ENCODE results near the gene SEMA3E. TPM values are rescaled to one million over a fixed set of nuclear protein-coding genes. Genes with fewer than 3 reads are reported as not detected.

SEMA3E gene
- total RNA-seq, 6 experiments from 2014 or later, result not detected

DNA sequence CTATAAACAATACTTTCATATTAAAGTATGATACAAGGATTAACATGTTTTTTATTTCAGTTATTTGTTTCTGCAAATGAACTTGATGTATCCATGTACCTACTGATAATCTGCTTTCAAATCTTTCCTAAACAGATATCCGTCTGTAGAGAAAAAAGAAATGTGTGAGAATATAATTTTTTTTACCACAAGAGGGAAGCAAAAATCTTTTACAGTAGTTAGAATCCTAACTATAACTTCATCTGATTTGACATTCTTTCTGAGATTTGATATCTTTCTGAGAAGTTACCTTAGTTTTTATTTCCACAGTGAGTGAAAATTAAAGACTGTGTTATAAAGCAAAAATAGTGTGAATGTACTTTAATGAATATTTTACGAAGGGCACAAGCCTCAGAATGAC is 282.3 kb downstream of the SEMA3E start:
- Mint-ChIP-seq H3K4me3 (no peak overlapping the region), H3K27ac (no peak overlapping the region), H3K9me3 (no peaks in the 10 kb centered on the region), H3K27me3 (ENCODE audit: insufficient read depth) (no peaks in the 10 kb centered on the region), H3K4me1 (ENCODE audit: low read depth) (no peaks in the 10 kb centered on the region), H3K36me3 (ENCODE audit: low read depth) (no peaks in the 10 kb centered on the region)
- peak; percentile 54 for TF ChIP-seq CTCF (IDR thresholded peaks at IDR 0.05)
- no peak for DNase-seq

- Mint-ChIP-seq H3K4me3 (no peak overlapping the region), H3K27ac (no peak overlapping the region), H3K36me3 (ENCODE audit: low read depth) (no peaks in the 10 kb centered on the region), H3K4me1 (ENCODE audit: low read depth) (no peaks in the 10 kb centered on the region), H3K27me3 (ENCODE audit: insufficient read depth) (no peaks in the 10 kb centered on the region), H3K9me3 (no peaks in the 10 kb centered on the region)
- no peak for DNase-seq
- TF ChIP-seq CTCF (IDR thresholded peaks at IDR 0.05), result peak; percentile 45
These were observed 283.2 kb downstream of the SEMA3E start for GRCh38 chr7:83365746-83366145.

- Mint-ChIP-seq H3K9me3 (no peaks in the 10 kb centered on the region; the same call in 1 of the 2 replicates), H3K27ac (no peak overlapping the region), H3K4me3 (no peak overlapping the region), H3K4me1 (ENCODE audit: low read depth) (no peaks in the 10 kb centered on the region), H3K36me3 (ENCODE audit: low read depth) (no peaks in the 10 kb centered on the region), H3K27me3 (ENCODE audit: insufficient read depth) (no peaks in the 10 kb centered on the region)
- no peak for TF ChIP-seq CTCF (IDR thresholded peaks at IDR 0.05)
- DNase-seq, result no peak
These were observed 285.9 kb downstream of the SEMA3E start for GRCh38 chr7:83362871-83363550.

GRCh38 chr7:83359108-83359507 is 289.8 kb downstream of the SEMA3E start:
- Mint-ChIP-seq H3K27ac (no peak overlapping the region), H3K4me3 (no peak overlapping the region), H3K27me3 (ENCODE audit: insufficient read depth) (no peaks in the 10 kb centered on the region), H3K9me3 (peaks cover 6% of the 10 kb centered on the region; the same call in 1 of the 2 replicates), H3K4me1 (ENCODE audit: low read depth) (no peaks in the 10 kb centered on the region), H3K36me3 (ENCODE audit: low read depth) (no peaks in the 10 kb centered on the region)
- TF ChIP-seq CTCF (IDR thresholded peaks at IDR 0.05), result no peak
- no peak for DNase-seq

GRCh38 chr7:83355143-83355542 is 293.8 kb downstream of the SEMA3E start:
- Mint-ChIP-seq H3K4me1 (ENCODE audit: low read depth) (no peaks in the 10 kb centered on the region), H3K4me3 (no peak overlapping the region), H3K27me3 (ENCODE audit: insufficient read depth) (no peaks in the 10 kb centered on the region)

More at GRCh38 chr7:83355143-83355542, 293.8 kb downstream of the SEMA3E start:
- Mint-ChIP-seq H3K27ac (no peak overlapping the region), H3K36me3 (ENCODE audit: low read depth) (no peaks in the 10 kb centered on the region), H3K9me3 (peaks cover 6% of the 10 kb centered on the region; the same call in 1 of the 2 replicates)
- no peak for TF ChIP-seq CTCF (IDR thresholded peaks at IDR 0.05)
- DNase-seq, result no peak

All from HFFc6 (cell line).